ENCODE results near the gene FCHO2.

Gene FCHO2

GRCh38 chr5:73125289-73125688 is 169.4 kb downstream of the FCHO2 start:
- TF ChIP-seq, protein P1, sequence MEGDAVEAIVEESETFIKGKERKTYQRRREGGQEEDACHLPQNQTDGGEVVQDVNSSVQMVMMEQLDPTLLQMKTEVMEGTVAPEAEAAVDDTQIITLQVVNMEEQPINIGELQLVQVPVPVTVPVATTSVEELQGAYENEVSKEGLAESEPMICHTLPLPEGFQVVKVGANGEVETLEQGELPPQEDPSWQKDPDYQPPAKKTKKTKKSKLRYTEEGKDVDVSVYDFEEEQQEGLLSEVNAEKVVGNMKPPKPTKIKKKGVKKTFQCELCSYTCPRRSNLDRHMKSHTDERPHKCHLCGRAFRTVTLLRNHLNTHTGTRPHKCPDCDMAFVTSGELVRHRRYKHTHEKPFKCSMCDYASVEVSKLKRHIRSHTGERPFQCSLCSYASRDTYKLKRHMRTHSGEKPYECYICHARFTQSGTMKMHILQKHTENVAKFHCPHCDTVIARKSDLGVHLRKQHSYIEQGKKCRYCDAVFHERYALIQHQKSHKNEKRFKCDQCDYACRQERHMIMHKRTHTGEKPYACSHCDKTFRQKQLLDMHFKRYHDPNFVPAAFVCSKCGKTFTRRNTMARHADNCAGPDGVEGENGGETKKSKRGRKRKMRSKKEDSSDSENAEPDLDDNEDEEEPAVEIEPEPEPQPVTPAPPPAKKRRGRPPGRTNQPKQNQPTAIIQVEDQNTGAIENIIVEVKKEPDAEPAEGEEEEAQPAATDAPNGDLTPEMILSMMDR (IDR thresholded peaks at IDR 0.05) = no peak
- H3K27ac ChIP-seq = no peak overlapping the region
- no peak overlapping the region for H3K4me3 ChIP-seq
- DNase-seq (ENCODE audit: low spot score) = no peak

GRCh38 chr5:73126381-73126780 is 170.5 kb downstream of the FCHO2 start:
- TF ChIP-seq, protein P1 (IDR thresholded peaks at IDR 0.05) = no peak
- Histone ChIP-seq H3K27ac (no peak overlapping the region), H3K4me3 (no peak overlapping the region)
- no peak for DNase-seq (ENCODE audit: low spot score)

GRCh38 chr5:73126957-73127356 is 171.1 kb downstream of the FCHO2 start:
- no peak overlapping the region for H3K27ac ChIP-seq
- no peak for DNase-seq (ENCODE audit: low spot score)
- TF ChIP-seq, protein P1 (IDR thresholded peaks at IDR 0.05) = no peak
- H3K4me3 ChIP-seq = no peak overlapping the region

DNA sequence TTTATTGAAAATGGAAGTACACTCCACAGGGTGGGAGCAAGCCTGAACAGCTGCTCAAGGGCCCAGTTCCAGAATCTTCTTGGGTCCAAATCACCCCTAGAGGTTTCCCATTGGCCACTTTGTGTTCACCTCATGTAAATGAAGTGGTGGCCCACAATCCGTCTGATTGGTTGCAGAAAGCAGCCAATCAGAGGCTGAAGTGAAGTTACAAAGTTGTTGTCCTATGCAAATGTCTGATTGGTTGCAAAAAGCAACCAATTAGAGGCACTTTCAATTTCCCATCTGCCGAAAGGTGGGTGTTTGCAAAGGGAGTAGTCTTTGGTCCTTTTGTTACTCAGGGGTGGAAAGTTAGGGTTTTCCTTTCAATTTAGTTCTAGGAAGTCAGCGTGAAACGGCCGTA is 173.3 kb downstream of the FCHO2 start:
- H3K4me3 ChIP-seq = no peak overlapping the region
- DNase-seq (ENCODE audit: low spot score) = no peak
- no peak overlapping the region for H3K27ac ChIP-seq
- TF ChIP-seq, protein P1 (IDR thresholded peaks at IDR 0.05) = no peak

- Histone ChIP-seq H3K27ac (no peak overlapping the region), H3K4me3 (no peak overlapping the region)
- TF ChIP-seq, protein P1 (IDR thresholded peaks at IDR 0.05) = no peak
- DNase-seq (ENCODE audit: low spot score) = no peak
Observed at GRCh38 chr5:73130811-73131210, 175.0 kb downstream of the FCHO2 start.

GRCh38 chr5:73131711-73132425 is 176.0 kb downstream of the FCHO2 start:
- Histone ChIP-seq H3K4me3 (no peak overlapping the region), H3K27ac (no peak overlapping the region)
- DNase-seq (ENCODE audit: low spot score) = no peak
- TF ChIP-seq, protein P1 (IDR thresholded peaks at IDR 0.05) = no peak

GRCh38 chr5:73132759-73133158 is 176.9 kb downstream of the FCHO2 start:
- Histone ChIP-seq H3K27ac (no peak overlapping the region), H3K4me3 (no peak overlapping the region)
- TF ChIP-seq, protein P1 (IDR thresholded peaks at IDR 0.05) = no peak
- no peak for DNase-seq (ENCODE audit: low spot score)
